Fibroblast of peridontal ligament (primary cell): Measurements from ENCODE around the gene DPPA4.
A peak's percentile ranks its signal among the peaks of the same experiment; 100 is the strongest.

ENCODE experiments used
- DNase-seq: peaks from one replicate; pipeline ENCODE4 v3.0.0-alpha.2; 2010; ENCODE audit errors: extremely low read depth

Gene DPPA4

GRCh38 chr3:109338322-109338721 is 976 bp upstream of the DPPA4 start:
- DNase-seq = no peak

GRCh38 chr3:109336291-109336861 is 970 bp downstream of the DPPA4 start:
- DNase-seq = peak; percentile 34

GRCh38 chr3:109334572-109334971 is 2.8 kb downstream of the DPPA4 start:
- no peak for DNase-seq

GRCh38 chr3:109331692-109332091 is 5.7 kb downstream of the DPPA4 start:
- DNase-seq = no peak

- DNase-seq = no peak
These were observed 6.9 kb downstream of the DPPA4 start for GRCh38 chr3:109330405-109330804.

GRCh38 chr3:109328202-109328601 is 9.1 kb downstream of the DPPA4 start:
- no peak for DNase-seq

- no peak for DNase-seq
These were observed 11.7 kb downstream of the DPPA4 start for GRCh38 chr3:109325657-109326056.

GRCh38 chr3:109325109-109325508 is 12.2 kb downstream of the DPPA4 start:
- no peak for DNase-seq

- DNase-seq = no peak
These were observed 21.1 kb downstream of the DPPA4 start, which contains the start of gene DPPA2 for GRCh38 chr3:109316162-109316730. TSS of gene DPPA2 (minus strand) at chr3:109316517. CDS start at chr3:109314542, 1,975 bp downstream.

GRCh38 chr3:109313061-109313460 is 24.3 kb downstream of the DPPA4 start:
- no peak for DNase-seq

GRCh38 chr3:109297496-109297895 is 39.9 kb downstream of the DPPA4 start:
- DNase-seq = no peak

- DNase-seq = no peak
These were observed 53.3 kb downstream of the DPPA4 start for GRCh38 chr3:109284071-109284470.

- DNase-seq = no peak
These were observed 58.8 kb downstream of the DPPA4 start for GRCh38 chr3:109278546-109278945.

- DNase-seq = no peak
These were observed 59.2 kb downstream of the DPPA4 start for GRCh38 chr3:109278141-109278540.
